GM23338 (cell line): Measurements from ENCODE around the gene NRG3. TPM values are rescaled to one million over a fixed set of nuclear protein-coding genes. Genes with fewer than 3 reads are reported as not detected.
A peak's percentile ranks its signal among the peaks of the same experiment; 100 is the strongest.

Source experiments
- ATAC-seq: fragments of 200-7000 bp; cut with Tn5 transposase; 3 replicates; pipeline ENCODE4 v1.9.1; 2020
- DNase-seq: peaks from one replicate; pipeline ENCODE4 v3.0.0-alpha.2; 2015; ENCODE audit warnings: low spot score
- H2AFZ ChIP-seq: fragments of 200-600 bp; sonication (generic); 2 replicates; pipeline ENCODE4 v1.8.0; 2016; ENCODE audit warnings: antibody characterized with exemption, mild to moderate bottlenecking, moderate library complexity
- H3F3A ChIP-seq: fragments of 200-600 bp; sonication (generic); replicated peaks from 2 replicates; pipeline ENCODE4 v1.8.0; 2017; ENCODE audit warnings: antibody characterized with exemption, mixed run types, low read depth
- H3K27ac ChIP-seq: fragments of 200-600 bp; sonication (generic); 2 replicates; pipeline ENCODE4 v1.6.1; 2016; ENCODE audit warnings: low read depth
- H3K27me3 ChIP-seq: fragments of 200-600 bp; sonication (generic); 2 replicates; pipeline ENCODE4 v1.8.0; 2016; ENCODE audit warnings: mild to moderate bottlenecking, mixed run types, moderate library complexity; ENCODE audit not compliant: insufficient read depth
- H3K36me3 ChIP-seq: fragments of 200-600 bp; sonication (generic); 2 replicates; pipeline ENCODE4 v1.8.0; 2016; ENCODE audit warnings: mild to moderate bottlenecking; ENCODE audit not compliant: insufficient read depth
- H3K4me1 ChIP-seq: fragments of 200-600 bp; sonication (generic); 2 replicates; pipeline ENCODE4 v1.8.0; 2016; ENCODE audit warnings: mild to moderate bottlenecking, moderate library complexity; ENCODE audit not compliant: insufficient read depth
- H3K4me2 ChIP-seq: fragments of 200-600 bp; sonication (generic); 2 replicates; pipeline ENCODE4 v1.7.1; 2017; ENCODE audit warnings: mixed run types
- H3K4me3 ChIP-seq: fragments of 200-600 bp; sonication (generic); 2 replicates; pipeline ENCODE4 v1.6.1; 2016; ENCODE audit warnings: mixed run types
- H3K79me2 ChIP-seq: fragments of 200-600 bp; sonication (generic); replicated peaks from 2 replicates; pipeline ENCODE4 v1.8.0; 2017; ENCODE audit warnings: mild to moderate bottlenecking; ENCODE audit not compliant: insufficient read depth
- H3K9me2 ChIP-seq: fragments of 200-600 bp; sonication (generic); 2 replicates; pipeline ENCODE4 v1.8.0; 2017; ENCODE audit not compliant: insufficient read depth
- H4K20me1 ChIP-seq: fragments of 200-600 bp; sonication (generic); replicated peaks from 2 replicates; pipeline ENCODE4 v1.8.0; 2017; ENCODE audit warnings: mild to moderate bottlenecking; ENCODE audit not compliant: insufficient read depth
- H3K27ac Mint-ChIP-seq: 2 replicates; pipeline ENCODE4 v1.8.0; 2020; ENCODE audit warnings: inconsistent platforms, mild to moderate bottlenecking, moderate library complexity, mixed read lengths
- H3K27me3 Mint-ChIP-seq: 3 replicates; pipeline ENCODE4 v1.8.0; 2022; ENCODE audit warnings: low read depth, mild to moderate bottlenecking, moderate library complexity, mixed read lengths, inconsistent platforms; ENCODE audit not compliant: insufficient read depth, poor library complexity
- H3K36me3 Mint-ChIP-seq: 3 replicates; pipeline ENCODE4 v1.8.0; 2021; ENCODE audit warnings: low read depth, mild to moderate bottlenecking, inconsistent platforms, moderate library complexity, mixed read lengths
- H3K4me1 Mint-ChIP-seq: 3 replicates; pipeline ENCODE4 v1.8.0; 2020; ENCODE audit warnings: mild to moderate bottlenecking, inconsistent platforms, mixed read lengths
- H3K4me3 Mint-ChIP-seq: 3 replicates; pipeline ENCODE4 v1.8.0; 2021; ENCODE audit warnings: moderate library complexity, mild to moderate bottlenecking, inconsistent platforms, mixed read lengths
- H3K9me3 Mint-ChIP-seq: 3 replicates; pipeline ENCODE4 v1.8.0; 2020; ENCODE audit warnings: moderate library complexity, mild to moderate bottlenecking, inconsistent platforms, mixed read lengths
- CTCF ChIP-seq, 2 experiments: fragments of 200-600 bp in 1 of 2; sonication (generic) in 1 of 2; conservative IDR thresholded peaks; 2 replicates each; pipeline versions ENCODE4 v1.5.1 to v1.6.1; 2016 to 2017; ENCODE audit warnings: antibody characterized with exemption in 2 of 2, low read depth in 2 of 2, mild to moderate bottlenecking in 2 of 2, moderate library complexity in 1 of 2
- EZH2 ChIP-seq: fragments of 200-600 bp; sonication (generic); IDR thresholded peaks from one replicate; pipeline ENCODE4 v1.8.0; 2017; ENCODE audit warnings: antibody characterized with exemption, mild to moderate bottlenecking, low read depth; ENCODE audit not compliant: unreplicated experiment
- JUNB ChIP-seq: IDR thresholded peaks from one replicate; pipeline ENCODE4 v1.6.1; 2016; ENCODE audit warnings: antibody characterized with exemption; ENCODE audit not compliant: unreplicated experiment
- POLR2AphosphoS5 ChIP-seq: IDR thresholded peaks from 2 replicates; pipeline ENCODE4 v1.6.1; 2016; ENCODE audit warnings: antibody characterized with exemption, low read depth
- REST ChIP-seq: IDR thresholded peaks from one replicate; pipeline ENCODE4 v1.6.1; 2018; ENCODE audit warnings: antibody characterized with exemption; ENCODE audit not compliant: unreplicated experiment
- STAT1 ChIP-seq: IDR thresholded peaks from one replicate; pipeline ENCODE4 v1.6.1; 2016; ENCODE audit warnings: antibody characterized with exemption; ENCODE audit not compliant: unreplicated experiment
- ZNF331 ChIP-seq: fragments of 250-450 bp; sonication (Bioruptor Pico); IDR thresholded peaks from 2 replicates; pipeline ENCODE4 v1.5.0; 2020; ENCODE audit warnings: low read depth, mild to moderate bottlenecking, moderate library complexity
- polyA plus RNA-seq: library from polyadenylated mRNA; unstranded; fragments of >200 nt; fragmentation: Nextera tagmentation; extraction: Ambion mirVana; gene quantifications from 2 replicates; pipeline ENCODE4 v1.2.1, GENCODE V29; 2016
- total RNA-seq: library from RNA; depleted of rRNA; stranded (reverse); fragments of >200 nt; shearing (Covaris generic); gene quantifications from 2 replicates; pipeline ENCODE4 v1.2.3, GENCODE V29; 2014

The NRG3 gene
- total and polyA plus RNA-seq, 2 experiments from 2014 or later, result 1.9 to 3.9 TPM

DNA sequence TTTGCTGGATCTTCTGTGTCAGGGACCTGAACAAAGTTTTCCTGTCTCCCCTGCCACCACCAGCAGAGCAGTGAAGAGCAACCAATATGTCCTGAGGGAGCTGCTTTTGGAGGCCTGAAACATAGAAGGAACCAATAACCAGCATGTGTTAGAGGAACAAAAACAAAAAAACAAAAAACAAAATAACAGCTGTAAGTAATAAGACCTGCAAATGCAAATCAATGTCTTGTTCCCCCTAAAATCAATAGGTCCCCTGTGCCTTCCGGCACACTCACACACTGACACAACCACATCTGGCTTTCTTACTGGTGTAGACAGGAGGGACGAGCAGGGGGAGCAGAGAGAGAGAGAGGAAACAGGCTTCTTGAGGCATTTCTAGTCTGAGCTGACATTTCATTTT is 94.1 kb downstream of the NRG3 start (continued):
- TF ChIP-seq REST (no peak), CTCF (conservative IDR thresholded peaks at IDR 0.05; ENCODE audit: low read depth in 2 of 2) (no peak), ZNF331 (no peak), JUNB (no peak), STAT1 (no peak), EZH2 (no peak)

GRCh38 chr10:81978238-81978637 is 103.2 kb downstream of the NRG3 start:
- Mint-ChIP-seq H3K36me3 (no peaks in the 10 kb centered on the region), H3K27me3 (no peaks in the 10 kb centered on the region), H3K9me3 (no peaks in the 10 kb centered on the region), H3K4me1 (no peaks in the 10 kb centered on the region), H3K4me3 (no peak overlapping the region), H3K27ac (no peak overlapping the region)
- peak; percentile 64; the same call in 2 of the 3 replicates for ATAC-seq
- Histone ChIP-seq H3K9me2 (no peaks in the 10 kb centered on the region), H2AFZ (no peak overlapping the region), H4K20me1 (no peaks in the 10 kb centered on the region), H3K4me1 (no peaks in the 10 kb centered on the region), H3F3A (no peaks in the 10 kb centered on the region), H3K27ac (no peak overlapping the region), H3K79me2 (no peaks in the 10 kb centered on the region), H3K4me3 (no peak overlapping the region), H3K4me2 (no peak overlapping the region), H3K27me3 (no peaks in the 10 kb centered on the region), H3K36me3 (no peaks in the 10 kb centered on the region)
- peak; percentile 81 for TF ChIP-seq REST
- TF ChIP-seq POLR2AphosphoS5, result no peak
- peak; percentile 76 for DNase-seq
